H1 (cell line): ENCODE results near the gene DAGLA. TPM values are rescaled to one million over a fixed set of nuclear protein-coding genes. Genes with fewer than 3 reads are reported as not detected.

Source experiments
- CTCF ChIA-PET: fragments of 300-600 bp; sonication (Branson Sonifier 250); formaldehyde crosslinking; loops from one replicate; lab custom pipeline; 2021; ENCODE audit not compliant: partially characterized antibody; lab: Charles Lee
- POLR2A ChIA-PET: fragments of 300-600 bp; sonication (Branson Sonifier 250); formaldehyde crosslinking; loops from one replicate; lab custom pipeline; 2021; ENCODE audit warnings: inconsistent platforms; ENCODE audit not compliant: partially characterized antibody; lab: Charles Lee
- DNase-seq, 2 experiments: peaks; one replicate each; pipeline versions ENCODE4 v3.0.0 to v3.0.0-alpha.2; 2010 to 2022; ENCODE audit warnings: low spot score in 2 of 2, low read depth in 1 of 2, mixed read lengths in 1 of 2
- FAIRE-seq: peaks from 2 replicates; lab custom pipeline; 2011; peaks lifted over from hg19 to GRCh38; lab: Jason Lieb, UNC
- H2AFZ ChIP-seq: 2 replicates; pipeline ENCODE4 v1.8.1; 2012; ENCODE audit warnings: low read length, inconsistent platforms
- H2AK5ac ChIP-seq: 2 replicates; pipeline ENCODE4 v1.6.1; 2013; ENCODE audit warnings: low read depth, low read length
- H2BK120ac ChIP-seq: replicated peaks from 2 replicates; pipeline ENCODE3; 2013; ENCODE audit warnings: low read depth, low read length, inconsistent platforms
- H2BK12ac ChIP-seq: 2 replicates; pipeline ENCODE4 v1.6.1; 2013; ENCODE audit warnings: low read depth, low read length
- H2BK15ac ChIP-seq: 2 replicates; pipeline ENCODE4 v1.6.1; 2013; ENCODE audit warnings: low read length
- H2BK20ac ChIP-seq: 2 replicates; pipeline ENCODE4 v1.6.1; 2013; ENCODE audit warnings: low read length
- H2BK5ac ChIP-seq: 2 replicates; pipeline ENCODE4 v1.6.1; 2013; ENCODE audit warnings: low read depth, low read length
- H3K14ac ChIP-seq: 2 replicates; pipeline ENCODE4 v1.6.1; 2013; ENCODE audit warnings: inconsistent platforms; ENCODE audit not compliant: insufficient read length
- H3K18ac ChIP-seq: 2 replicates; pipeline ENCODE4 v1.6.1; 2013; ENCODE audit warnings: low read length; ENCODE audit errors: extremely low read depth
- H3K23ac ChIP-seq: 2 replicates; pipeline ENCODE4 v1.6.1; 2013; ENCODE audit warnings: inconsistent platforms; ENCODE audit not compliant: insufficient read length
- H3K23me2 ChIP-seq: 2 replicates; pipeline ENCODE4 v1.6.1; 2013; ENCODE audit warnings: low read depth, low read length
- H3K27ac ChIP-seq: 2 replicates; pipeline ENCODE4 v1.6.1; 2011; ENCODE audit warnings: low read depth, low read length, inconsistent platforms
- H3K27me3 ChIP-seq, 4 experiments: replicated peaks in 1 of 4; 1 replicate in 1 of 4; 2 replicates in 3 of 4; pipeline versions ENCODE4 v1.6.1 to v1.8.1; 2011 to 2013; ENCODE audit warnings: low read length in 3 of 4, mild to moderate bottlenecking in 3 of 4, inconsistent platforms in 2 of 4, mixed read lengths in 2 of 4, moderate library complexity in 1 of 4; ENCODE audit not compliant: control insufficient read depth in 3 of 4, insufficient read depth in 3 of 4; ENCODE audit errors: extremely low read depth in 1 of 4
- H3K36me3 ChIP-seq, 4 experiments: 2 replicates each; pipeline versions ENCODE4 v1.6.1 to v1.8.1; 2011 to 2013; ENCODE audit warnings: mild to moderate bottlenecking in 4 of 4, low read length in 3 of 4, moderate library complexity in 2 of 4, control low read depth in 1 of 4, inconsistent platforms in 1 of 4; ENCODE audit not compliant: insufficient read depth in 4 of 4, control insufficient read depth in 2 of 4
- H3K4ac ChIP-seq: replicated peaks from 2 replicates; pipeline ENCODE3; 2013; ENCODE audit warnings: low read length, low read depth, mixed read lengths, inconsistent platforms; ENCODE audit not compliant: insufficient read length
- H3K4me1 ChIP-seq, 4 experiments: replicated peaks in 1 of 4; 1 replicate in 1 of 4; 2 replicates in 3 of 4; pipeline versions ENCODE4 v1.6.1 to v1.8.1; 2011 to 2013; ENCODE audit warnings: low read length in 3 of 4, inconsistent platforms in 2 of 4, mixed read lengths in 1 of 4; ENCODE audit not compliant: insufficient read depth in 4 of 4, control insufficient read depth in 3 of 4
- H3K4me2 ChIP-seq, 2 experiments: 2 replicates each; pipeline versions ENCODE4 v1.6.1 to v1.8.1; 2011 to 2013; ENCODE audit warnings: low read depth in 2 of 2, low read length in 2 of 2, control low read depth in 1 of 2, inconsistent platforms in 1 of 2, mild to moderate bottlenecking in 1 of 2; ENCODE audit not compliant: insufficient read depth in 1 of 2
- H3K4me3 ChIP-seq, 4 experiments: fragments of 200-600, 300-600 bp in 1 of 4; sonication (generic), shearing (Covaris generic), sonication (Bioruptor Twin) in 1 of 4; 2 replicates each; pipeline versions ENCODE4 v1.5.1 to v1.8.1; 2011 to 2016; ENCODE audit warnings: low read length in 4 of 4, low read depth in 3 of 4, control low read depth in 2 of 4, inconsistent platforms in 2 of 4, mild to moderate bottlenecking in 2 of 4, mixed read lengths in 1 of 4, moderate library complexity in 1 of 4; ENCODE audit not compliant: insufficient read depth in 2 of 4; ENCODE audit errors: extremely low read depth in 1 of 4
- H3K56ac ChIP-seq: replicated peaks from 2 replicates; pipeline ENCODE3; 2013; ENCODE audit warnings: low read depth, mild to moderate bottlenecking, mixed read lengths, low read length, inconsistent platforms; ENCODE audit not compliant: insufficient read length
- H3K79me1 ChIP-seq: 2 replicates; pipeline ENCODE4 v1.6.1; 2013; ENCODE audit warnings: low read depth, low read length, control low read depth
- H3K79me2 ChIP-seq, 2 experiments: 2 replicates each; pipeline versions ENCODE4 v1.6.1 to v1.8.1; 2012 to 2013; ENCODE audit warnings: low read length in 2 of 2, mild to moderate bottlenecking in 2 of 2, inconsistent platforms in 1 of 2; ENCODE audit not compliant: insufficient read depth in 2 of 2, control insufficient read depth in 1 of 2
- H3K9ac ChIP-seq, 4 experiments: replicated peaks in 1 of 4; 1 replicate in 1 of 4; 2 replicates in 3 of 4; pipeline versions ENCODE4 v1.6.1 to v1.8.1; 2011 to 2013; ENCODE audit warnings: low read depth in 3 of 4, low read length in 3 of 4, control low read depth in 2 of 4, mild to moderate bottlenecking in 2 of 4, moderate library complexity in 2 of 4, inconsistent platforms in 1 of 4; ENCODE audit errors: extremely low read depth in 1 of 4
- H3K9me3 ChIP-seq, 2 experiments: 2 replicates each; pipeline versions ENCODE4 v1.6.1 to v1.8.1; 2012 to 2013; ENCODE audit warnings: mild to moderate bottlenecking in 2 of 2, moderate library complexity in 2 of 2, control low read depth in 1 of 2, inconsistent platforms in 1 of 2, low read depth in 1 of 2, low read length in 1 of 2, mixed read lengths in 1 of 2; ENCODE audit not compliant: insufficient read depth in 2 of 2
- H4K20me1 ChIP-seq, 2 experiments: replicated peaks in 1 of 2; 2 replicates each; pipeline versions ENCODE3 to v1.8.1; 2011 to 2013; ENCODE audit warnings: inconsistent platforms in 2 of 2, low read length in 2 of 2, mild to moderate bottlenecking in 1 of 2; ENCODE audit not compliant: insufficient read depth in 2 of 2, control insufficient read depth in 1 of 2
- H4K5ac ChIP-seq: 2 replicates; pipeline ENCODE4 v1.6.1; 2013; ENCODE audit warnings: low read length, low read depth, mixed read lengths, inconsistent platforms; ENCODE audit not compliant: insufficient read length
- H4K8ac ChIP-seq: 2 replicates; pipeline ENCODE4 v1.8.0; 2013; ENCODE audit warnings: mild to moderate bottlenecking, moderate library complexity, low read length, inconsistent platforms; ENCODE audit not compliant: insufficient read depth; ENCODE audit errors: extremely low read depth
- H4K91ac ChIP-seq: replicated peaks from 2 replicates; pipeline ENCODE3; 2013; ENCODE audit warnings: low read length, mixed read lengths, inconsistent platforms; ENCODE audit not compliant: insufficient read length
- JUND ChIP-seq: IDR thresholded peaks from 2 replicates; pipeline ENCODE4 v1.6.1; 2011; ENCODE audit warnings: mild to moderate bottlenecking, improper control_type of control experiment, low read length
- SIRT6 ChIP-seq: IDR thresholded peaks from one replicate; pipeline ENCODE4 v1.7.1; 2012; ENCODE audit warnings: low read length, inconsistent platforms
- YY1 ChIP-seq: IDR thresholded peaks from 2 replicates; pipeline ENCODE4 v1.6.1; 2011; ENCODE audit warnings: low read depth, mild to moderate bottlenecking, low read length
- WGBS, 2 experiments: shearing (Covaris generic) in 1 of 2; methylation state at CpG; one replicate each; pipeline versions ENCODE4 v1.1.6 to v1.1.7; 2013 to 2015; ENCODE audit warnings: low lambda C conversion rate in 2 of 2, mixed read lengths in 2 of 2, inconsistent platforms in 1 of 2, low coverage in 1 of 2, missing lambda C conversion rate in 1 of 2; ENCODE audit not compliant: insufficient replicate concordance in 2 of 2, insufficient coverage in 1 of 2, insufficient read length in 1 of 2; ENCODE audit errors: extremely low coverage in 1 of 2, missing lambda C conversion rate in 1 of 2; 5-methylcytosine and 5-hydroxymethylcytosine counted together
- polyA plus RNA-seq, 7 experiments: library from polyadenylated mRNA; depleted of rRNA in 3 of 7; stranded (reverse) in 5 of 7; unstranded in 2 of 7; fragments of >200 nt in 5 of 7; fragments of 200-250 nt in 2 of 7; gene quantifications; 1 replicate in 5 of 7; 2 replicates in 1 of 7; 4 replicates in 1 of 7; pipeline versions ENCODE4 v1.2.1 to v1.2.3, GENCODE V29; 2011 to 2013; ENCODE audit warnings: missing spikeins in 2 of 7, mixed read lengths in 2 of 7
- total RNA-seq: library from RNA; stranded (reverse); fragmentation: NEBNext Ultra II Directional; extraction: Animal tissue kit (Norgen Biotek cat#: 25700); gene quantifications from 2 replicates; pipeline ENCODE4 v1.2.1, GENCODE V29; 2021

The DAGLA gene
- total and polyA plus RNA-seq, 2 of the 8 experiments (the other 6 are each of a cell fraction or from before 2014, with no cell fraction given) = 3.6 to 6.6 TPM

DNA sequence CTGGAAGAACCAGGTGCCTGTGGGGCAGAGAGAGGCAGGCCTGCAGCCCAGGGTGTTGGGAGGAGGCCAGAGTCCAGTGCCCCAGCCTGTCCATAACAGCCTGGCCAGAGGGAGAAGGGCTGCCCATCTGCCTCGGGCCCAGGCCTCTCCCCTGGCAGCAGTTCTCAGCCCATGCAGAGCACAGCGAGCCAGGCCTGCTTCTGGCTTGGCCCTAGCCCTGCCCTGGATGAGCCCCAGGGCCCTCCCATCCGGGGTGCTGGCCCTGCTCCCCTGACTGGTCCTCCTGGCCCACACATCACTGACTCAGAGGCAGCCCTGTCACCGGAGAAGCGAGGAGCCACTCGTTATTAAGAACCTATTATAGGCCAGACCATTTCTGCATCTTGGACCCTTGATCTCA lies 52.5 kb downstream of the DAGLA start:
- no peak overlapping the region for H2BK15ac ChIP-seq
- no peaks in the 10 kb centered on the region for H3K23me2 ChIP-seq
- POLR2A ChIA-PET = interaction anchor here (1.2 to 1.3 kb wide), 2 partner anchors 14 to 38 kb away, joined by 3 to 4 read pairs; no protein-coding TSS in a partner anchor
- H3K9ac ChIP-seq = no peak overlapping the region
- H3K23ac ChIP-seq = no peak overlapping the region
- no peaks in the 10 kb centered on the region for H3K79me2 ChIP-seq
- no peak overlapping the region for H2BK12ac ChIP-seq
- H4K8ac ChIP-seq = no peak overlapping the region
- H3K27me3 ChIP-seq = no peaks in the 10 kb centered on the region
- no peak overlapping the region for H3K4me2 ChIP-seq
- DNase-seq = no peak
- H3K9me3 ChIP-seq = no peaks in the 10 kb centered on the region
- CTCF ChIA-PET = interaction anchor here (0.6 to 10.9 kb wide), 32 partner anchors 8 to 257 kb away, joined by 3 to 127 read pairs (median 6); partner anchors contain the start of gene DAGLA
- no peak overlapping the region for H3K27ac ChIP-seq
- peaks cover 0 to 10% (median 0%) of the 10 kb centered on the region in 4 experiments; a peak in 4 of 8 replicates for H3K36me3 ChIP-seq
- no peak overlapping the region for H4K5ac ChIP-seq
- no peak overlapping the region for H4K91ac ChIP-seq
- peaks cover 0 to 9% of the 10 kb centered on the region in 2 experiments for H4K20me1 ChIP-seq
- WGBS, 2 experiments = 88% methylated on average over 6 of the region's 6 CpGs; no CpG with 5 or more reads in 1 of the 2 experiments
- no peak overlapping the region for H2AFZ ChIP-seq
- no peaks in the 10 kb centered on the region for H3K4me1 ChIP-seq
- FAIRE-seq = no peak
- no peak overlapping the region for H2BK5ac ChIP-seq
- no peak overlapping the region for H2BK20ac ChIP-seq
- no peaks in the 10 kb centered on the region for H3K79me1 ChIP-seq
- no peak overlapping the region for H3K18ac ChIP-seq
- no peak overlapping the region for H3K4me3 ChIP-seq
- no peak overlapping the region for H3K56ac ChIP-seq
- H3K4ac ChIP-seq = no peak overlapping the region
- no peak overlapping the region for H2AK5ac ChIP-seq
- H3K14ac ChIP-seq = no peak overlapping the region
- no peak overlapping the region for H2BK120ac ChIP-seq
- TF ChIP-seq YY1 (no peak), SIRT6 (no peak), JUND (no peak)
